ENCODE data around the gene HNRNPUL1. TPM values are rescaled to one million over a fixed set of nuclear protein-coding genes. Genes with fewer than 3 reads are reported as not detected.

The HNRNPUL1 gene
- total and polyA plus RNA-seq, 2 experiments from 2014 or later, result 204 to 207 TPM

DNA sequence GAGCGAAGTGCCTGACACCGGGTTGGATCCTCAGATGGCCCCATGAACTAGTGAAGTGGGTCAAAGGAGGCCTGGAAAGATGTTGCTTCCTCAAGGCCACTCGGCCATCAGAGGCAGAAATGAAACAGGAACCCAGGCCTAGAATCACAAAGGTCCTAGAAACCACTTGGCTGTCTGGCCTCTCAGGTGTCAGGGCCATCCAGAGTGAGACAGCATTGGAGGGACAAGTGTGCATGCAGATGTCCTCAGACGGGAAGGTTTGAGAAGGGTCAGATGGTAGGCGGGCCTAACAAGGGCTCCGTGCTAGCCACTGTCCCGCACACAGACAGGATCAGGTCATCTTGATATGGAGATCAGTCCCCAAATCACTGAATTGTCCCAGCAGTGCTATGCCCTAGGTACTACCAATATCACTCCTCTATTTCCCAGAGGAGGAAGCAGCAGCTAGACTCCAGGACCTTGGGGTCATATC lies 60.1 kb downstream of the HNRNPUL1 start (continued):
- TF ChIP-seq, protein P1, sequence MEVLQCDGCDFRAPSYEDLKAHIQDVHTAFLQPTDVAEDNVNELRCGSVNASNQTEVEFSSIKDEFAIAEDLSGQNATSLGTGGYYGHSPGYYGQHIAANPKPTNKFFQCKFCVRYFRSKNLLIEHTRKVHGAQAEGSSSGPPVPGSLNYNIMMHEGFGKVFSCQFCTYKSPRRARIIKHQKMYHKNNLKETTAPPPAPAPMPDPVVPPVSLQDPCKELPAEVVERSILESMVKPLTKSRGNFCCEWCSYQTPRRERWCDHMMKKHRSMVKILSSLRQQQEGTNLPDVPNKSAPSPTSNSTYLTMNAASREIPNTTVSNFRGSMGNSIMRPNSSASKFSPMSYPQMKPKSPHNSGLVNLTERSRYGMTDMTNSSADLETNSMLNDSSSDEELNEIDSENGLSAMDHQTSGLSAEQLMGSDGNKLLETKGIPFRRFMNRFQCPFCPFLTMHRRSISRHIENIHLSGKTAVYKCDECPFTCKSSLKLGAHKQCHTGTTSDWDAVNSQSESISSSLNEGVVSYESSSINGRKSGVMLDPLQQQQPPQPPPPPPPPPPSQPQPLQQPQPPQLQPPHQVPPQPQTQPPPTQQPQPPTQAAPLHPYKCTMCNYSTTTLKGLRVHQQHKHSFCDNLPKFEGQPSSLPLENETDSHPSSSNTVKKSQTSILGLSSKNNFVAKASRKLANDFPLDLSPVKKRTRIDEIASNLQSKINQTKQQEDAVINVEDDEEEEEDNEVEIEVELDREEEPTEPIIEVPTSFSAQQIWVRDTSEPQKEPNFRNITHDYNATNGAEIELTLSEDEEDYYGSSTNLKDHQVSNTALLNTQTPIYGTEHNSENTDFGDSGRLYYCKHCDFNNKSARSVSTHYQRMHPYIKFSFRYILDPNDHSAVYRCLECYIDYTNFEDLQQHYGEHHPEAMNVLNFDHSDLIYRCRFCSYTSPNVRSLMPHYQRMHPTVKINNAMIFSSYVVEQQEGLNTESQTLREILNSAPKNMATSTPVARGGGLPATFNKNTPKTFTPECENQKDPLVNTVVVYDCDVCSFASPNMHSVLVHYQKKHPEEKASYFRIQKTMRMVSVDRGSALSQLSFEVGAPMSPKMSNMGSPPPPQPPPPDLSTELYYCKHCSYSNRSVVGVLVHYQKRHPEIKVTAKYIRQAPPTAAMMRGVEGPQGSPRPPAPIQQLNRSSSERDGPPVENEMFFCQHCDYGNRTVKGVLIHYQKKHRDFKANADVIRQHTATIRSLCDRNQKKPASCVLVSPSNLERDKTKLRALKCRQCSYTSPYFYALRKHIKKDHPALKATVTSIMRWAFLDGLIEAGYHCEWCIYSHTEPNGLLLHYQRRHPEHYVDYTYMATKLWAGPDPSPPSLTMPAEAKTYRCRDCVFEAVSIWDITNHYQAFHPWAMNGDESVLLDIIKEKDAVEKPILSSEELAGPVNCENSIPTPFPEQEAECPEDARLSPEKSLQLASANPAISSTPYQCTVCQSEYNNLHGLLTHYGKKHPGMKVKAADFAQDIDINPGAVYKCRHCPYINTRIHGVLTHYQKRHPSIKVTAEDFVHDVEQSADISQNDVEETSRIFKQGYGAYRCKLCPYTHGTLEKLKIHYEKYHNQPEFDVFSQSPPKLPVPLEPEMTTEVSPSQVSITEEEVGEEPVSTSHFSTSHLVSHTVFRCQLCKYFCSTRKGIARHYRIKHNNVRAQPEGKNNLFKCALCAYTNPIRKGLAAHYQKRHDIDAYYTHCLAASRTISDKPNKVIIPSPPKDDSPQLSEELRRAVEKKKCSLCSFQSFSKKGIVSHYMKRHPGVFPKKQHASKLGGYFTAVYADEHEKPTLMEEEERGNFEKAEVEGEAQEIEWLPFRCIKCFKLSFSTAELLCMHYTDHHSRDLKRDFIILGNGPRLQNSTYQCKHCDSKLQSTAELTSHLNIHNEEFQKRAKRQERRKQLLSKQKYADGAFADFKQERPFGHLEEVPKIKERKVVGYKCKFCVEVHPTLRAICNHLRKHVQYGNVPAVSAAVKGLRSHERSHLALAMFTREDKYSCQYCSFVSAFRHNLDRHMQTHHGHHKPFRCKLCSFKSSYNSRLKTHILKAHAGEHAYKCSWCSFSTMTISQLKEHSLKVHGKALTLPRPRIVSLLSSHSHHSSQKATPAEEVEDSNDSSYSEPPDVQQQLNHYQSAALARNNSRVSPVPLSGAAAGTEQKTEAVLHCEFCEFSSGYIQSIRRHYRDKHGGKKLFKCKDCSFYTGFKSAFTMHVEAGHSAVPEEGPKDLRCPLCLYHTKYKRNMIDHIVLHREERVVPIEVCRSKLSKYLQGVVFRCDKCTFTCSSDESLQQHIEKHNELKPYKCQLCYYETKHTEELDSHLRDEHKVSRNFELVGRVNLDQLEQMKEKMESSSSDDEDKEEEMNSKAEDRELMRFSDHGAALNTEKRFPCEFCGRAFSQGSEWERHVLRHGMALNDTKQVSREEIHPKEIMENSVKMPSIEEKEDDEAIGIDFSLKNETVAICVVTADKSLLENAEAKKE (CRISPR knock-in tag; IDR thresholded peaks at IDR 0.05), result no peak

DNA sequence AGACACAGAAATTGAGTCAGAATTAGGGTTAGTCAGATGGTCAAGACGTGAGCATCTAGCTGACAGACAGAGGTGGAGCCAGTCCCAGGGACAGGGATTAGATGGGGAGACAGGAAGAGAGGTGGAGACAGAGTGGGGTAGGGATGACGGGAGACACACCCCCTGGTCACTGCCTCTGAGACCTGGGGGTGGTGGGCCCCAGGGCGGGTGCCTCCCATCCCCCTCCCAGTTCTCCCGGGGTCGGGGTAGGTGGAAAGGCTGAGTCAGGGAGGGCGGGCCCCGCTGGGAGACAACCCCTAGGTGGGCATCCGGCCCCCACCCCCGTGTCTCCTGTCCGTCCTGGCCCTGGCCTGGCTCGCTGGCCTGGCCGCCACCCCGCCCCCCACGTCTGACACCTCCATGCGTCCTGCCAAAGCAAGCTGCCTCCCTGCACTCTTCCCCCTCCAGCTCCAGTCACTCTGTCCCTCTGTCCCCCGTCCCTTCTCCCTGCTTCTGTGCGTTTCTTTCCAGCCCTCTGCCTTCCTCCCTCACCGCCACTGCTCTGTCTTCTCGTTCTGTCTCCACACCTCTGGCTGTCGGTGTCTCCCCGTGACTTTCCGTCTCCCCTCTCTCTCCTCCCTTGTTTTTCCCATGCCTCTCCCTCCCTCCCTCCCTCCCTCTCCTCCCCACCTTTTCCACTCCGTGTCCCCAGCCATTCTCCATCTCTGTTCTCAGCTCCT lies 60.9 kb downstream of the HNRNPUL1 start:
- no peaks in the 10 kb centered on the region for H3K79me2 ChIP-seq (replicated peaks; ENCODE audit: insufficient read depth)
- peak; percentile 43 for ATAC-seq
- H2AFZ ChIP-seq, result no peak overlapping the region
- no peaks in the 10 kb centered on the region for H3K36me3 ChIP-seq (ENCODE audit: insufficient read depth)
- H3K4me1 Mint-ChIP-seq, result peaks cover 62% of the 10 kb centered on the region
- peak overlapping the region; percentile 90 for H3K4me2 ChIP-seq
- peaks cover 52% of the 10 kb centered on the region for H3K4me1 ChIP-seq (ENCODE audit: insufficient read depth)
- peaks cover 3% of the 10 kb centered on the region; the same call in 2 of the 3 replicates for H3K9me3 Mint-ChIP-seq
- H3K27ac ChIP-seq (ENCODE audit: low read depth), result 0 out of 2 replicates have a peak overlapping the region, but pooled peaks have one; percentile 65
- H3K27me3 Mint-ChIP-seq (ENCODE audit: insufficient read depth, low read depth, poor library complexity), result peaks cover 39% of the 10 kb centered on the region
- H3F3A ChIP-seq (replicated peaks; ENCODE audit: low read depth), result peaks cover 27% of the 10 kb centered on the region
- TF ChIP-seq EZH2phosphoT487 (IDR thresholded peaks at IDR 0.05; ENCODE audit: unreplicated experiment) (no peak), ZNF331 (CRISPR knock-in tag; IDR thresholded peaks at IDR 0.05; ENCODE audit: low read depth) (no peak), POLR2AphosphoS5 (IDR thresholded peaks at IDR 0.05; ENCODE audit: low read depth) (0 out of 2 replicates have a peak, but pooled peaks have one; percentile 15), ZNF114 (CRISPR knock-in tag; IDR thresholded peaks at IDR 0.05) (no peak), EZH2 (IDR thresholded peaks at IDR 0.05; ENCODE audit: low read depth, unreplicated experiment) (no peak), NANOG (IDR thresholded peaks at IDR 0.05; ENCODE audit: borderline replicate concordance) (no peak)
- TF ChIP-seq, protein P1 (CRISPR knock-in tag; IDR thresholded peaks at IDR 0.05), result no peak
- H4K20me1 ChIP-seq (replicated peaks; ENCODE audit: insufficient read depth), result no peaks in the 10 kb centered on the region; the same call in 1 of the 2 replicates
- H3K4me3 ChIP-seq, result peak overlapping the region; percentile 71
- H3K27me3 ChIP-seq (ENCODE audit: insufficient read depth), result no peaks in the 10 kb centered on the region
- H3K36me3 Mint-ChIP-seq (ENCODE audit: low read depth), result peaks cover 15% of the 10 kb centered on the region
- peak overlapping the region; percentile 77 for H3K4me3 Mint-ChIP-seq
- peak overlapping the region; percentile 89; the same call in 1 of the 2 replicates for H3K27ac Mint-ChIP-seq
- peak; percentile 79 for DNase-seq (ENCODE audit: low spot score)
- H3K9me2 ChIP-seq (ENCODE audit: insufficient read depth), result no peaks in the 10 kb centered on the region
